NCI-H2107 (cell line): ENCODE measurements around the gene DSCAML1.
"Not testable (repeated sequence)": the region's sequence is repeated elsewhere in the genome, so short reads cannot be mapped to it uniquely, and the experiment has no call there.

Experiments
- DNase-seq: peaks from one replicate; lab custom pipeline; 2025; lab: John Stamatoyannopoulos, UW

DSCAML1 gene

DNA sequence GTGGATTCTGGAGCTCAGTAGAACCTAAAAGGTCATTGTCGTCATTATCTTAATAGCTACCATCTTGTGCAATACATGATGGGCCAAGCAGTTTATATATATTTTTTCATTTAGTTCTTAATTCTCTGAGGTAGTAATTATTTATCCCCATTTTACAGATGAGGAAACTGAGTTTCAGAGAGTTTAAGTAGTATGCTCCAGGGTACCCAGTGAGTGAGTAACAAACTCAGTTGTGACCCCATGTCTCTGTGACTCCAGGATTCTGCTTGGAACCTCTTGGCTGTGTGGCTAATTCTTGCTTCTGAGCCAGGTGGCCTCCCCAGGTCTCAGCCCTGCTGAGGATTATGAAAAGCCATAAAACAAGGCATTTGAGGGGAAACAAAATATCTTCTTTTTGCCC, 386.8 kb downstream of the DSCAML1 start:
- no peak for DNase-seq

GRCh38 chr11:117409511-117409910, 387.5 kb downstream of the DSCAML1 start:
- no peak for DNase-seq

- no peak for DNase-seq
Measured at GRCh38 chr11:117408356-117408755, 388.7 kb downstream of the DSCAML1 start.

DNA sequence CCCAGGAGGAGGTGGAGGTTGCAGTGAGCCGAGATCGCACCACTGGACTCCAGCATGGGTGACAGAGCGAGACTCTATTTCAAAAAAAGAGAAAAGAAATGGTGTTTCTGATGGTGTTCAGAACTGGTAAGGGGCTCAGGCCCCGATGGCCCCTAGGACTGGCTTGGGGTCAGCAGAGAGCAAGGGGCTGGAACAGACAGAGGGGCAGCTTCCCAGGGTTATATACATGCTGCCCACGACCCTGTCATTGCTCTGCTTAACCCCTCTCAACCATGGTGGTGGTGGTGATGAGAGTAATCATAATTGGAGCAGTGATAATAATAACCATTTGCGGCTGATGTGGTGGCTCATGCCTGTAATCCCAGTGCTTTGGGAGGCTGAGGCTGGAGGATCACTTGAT, 390.0 kb downstream of the DSCAML1 start:
- no peak for DNase-seq

DNA sequence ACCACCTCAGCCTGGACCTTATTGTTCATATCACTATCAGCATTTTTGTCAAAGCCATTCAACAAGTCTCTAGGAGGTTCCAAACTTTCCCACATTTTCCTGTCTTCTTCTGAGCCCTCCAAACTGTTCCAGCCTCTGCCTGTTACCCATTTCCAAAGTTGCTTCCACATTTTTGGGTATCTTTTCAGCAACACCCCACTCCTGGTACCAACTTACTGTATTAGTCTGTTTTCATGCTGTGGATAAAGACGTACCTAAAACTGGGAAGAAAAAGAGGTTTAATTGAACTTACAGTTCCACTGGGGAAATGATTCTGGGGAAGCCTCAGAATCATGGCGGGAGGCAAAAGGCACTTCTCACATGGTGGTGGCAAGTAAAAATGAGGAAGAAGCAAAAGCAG, 391.1 kb downstream of the DSCAML1 start:
- not testable (repeated sequence) for DNase-seq

GRCh38 chr11:117399100-117399840, 397.7 kb downstream of the DSCAML1 start:
- DNase-seq: not testable (repeated sequence)

- DNase-seq: not testable (repeated sequence)
Measured at GRCh38 chr11:117398618-117399017, 398.4 kb downstream of the DSCAML1 start.

- no peak for DNase-seq
Measured at GRCh38 chr11:117396970-117397369, 400.0 kb downstream of the DSCAML1 start.

DNA sequence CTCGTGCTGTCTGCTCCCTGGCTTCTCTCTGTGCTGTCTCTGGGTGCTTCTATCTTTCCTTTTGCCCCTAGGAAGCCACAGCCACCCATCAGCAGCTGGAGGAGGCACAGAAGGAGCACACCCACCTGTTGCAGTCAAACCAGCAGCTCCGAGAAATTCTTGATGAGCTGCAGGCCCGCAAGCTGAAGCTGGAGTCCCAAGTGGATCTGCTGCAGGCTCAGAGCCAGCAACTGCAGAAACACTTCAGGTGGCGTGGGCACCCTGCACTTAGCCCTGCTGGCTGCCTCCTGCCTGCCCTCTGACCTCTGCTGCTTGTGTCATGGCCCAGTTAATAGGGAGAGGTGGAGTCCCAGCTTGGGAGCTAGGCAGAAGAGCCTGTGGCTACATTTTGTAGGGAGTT, 401.5 kb downstream of the DSCAML1 start:
- DNase-seq: no peak

DNA sequence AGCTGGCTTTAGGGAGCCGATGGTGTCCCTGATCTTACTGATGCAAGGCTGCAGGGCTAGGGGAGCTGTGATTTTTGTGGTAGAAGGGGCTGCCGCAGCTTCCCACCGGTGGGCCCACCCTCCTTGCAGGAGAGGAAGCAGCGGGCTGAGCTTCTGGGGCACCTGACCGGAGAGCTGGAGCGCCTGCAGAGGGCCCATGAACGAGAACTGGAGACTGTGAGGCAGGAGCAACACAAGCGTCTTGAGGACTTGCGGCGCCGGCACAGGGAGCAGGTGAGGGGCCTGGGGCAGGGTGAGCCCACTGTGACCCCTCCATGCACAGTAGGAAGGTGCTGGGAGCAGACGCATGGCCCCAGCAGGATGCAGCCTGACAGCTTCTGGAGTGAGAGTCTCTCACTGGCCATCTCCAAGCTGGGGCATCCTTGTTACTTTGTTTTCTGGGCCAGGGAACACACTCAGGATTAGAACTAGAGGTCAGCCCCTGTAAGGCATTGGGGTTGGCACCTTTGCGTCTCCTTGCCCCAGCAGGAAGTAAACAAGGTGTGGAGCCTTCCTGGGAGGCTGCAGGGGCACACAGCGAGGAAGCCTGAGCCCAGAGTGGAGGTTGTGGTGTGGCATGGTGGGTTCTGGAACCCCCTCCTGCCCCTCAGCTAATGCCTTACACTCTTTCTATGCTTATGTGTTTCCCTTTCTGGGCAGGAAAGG, 402.6 kb downstream of the DSCAML1 start:
- DNase-seq: no peak

DNA sequence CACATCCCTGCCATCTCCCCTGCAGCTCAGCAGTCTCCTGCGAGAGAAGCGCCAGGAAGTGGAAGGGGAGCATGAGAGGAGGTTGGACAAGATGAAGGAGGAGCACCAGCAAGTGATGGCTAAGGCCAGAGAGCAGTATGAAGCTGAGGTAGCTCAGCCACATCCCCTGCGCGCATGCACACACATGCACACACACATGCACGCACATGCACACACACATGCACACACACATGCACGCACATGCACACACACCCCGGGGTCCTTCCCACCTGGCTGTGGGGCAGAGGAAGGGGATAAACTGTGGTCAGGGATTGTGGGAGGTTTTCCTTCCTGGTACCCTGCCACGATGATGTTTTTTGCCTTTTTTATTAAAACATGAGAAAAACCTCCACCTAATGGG, 404.0 kb downstream of the DSCAML1 start:
- no peak for DNase-seq

- no peak for DNase-seq
Measured at GRCh38 chr11:117392001-117392690, 404.9 kb downstream of the DSCAML1 start.

DNA sequence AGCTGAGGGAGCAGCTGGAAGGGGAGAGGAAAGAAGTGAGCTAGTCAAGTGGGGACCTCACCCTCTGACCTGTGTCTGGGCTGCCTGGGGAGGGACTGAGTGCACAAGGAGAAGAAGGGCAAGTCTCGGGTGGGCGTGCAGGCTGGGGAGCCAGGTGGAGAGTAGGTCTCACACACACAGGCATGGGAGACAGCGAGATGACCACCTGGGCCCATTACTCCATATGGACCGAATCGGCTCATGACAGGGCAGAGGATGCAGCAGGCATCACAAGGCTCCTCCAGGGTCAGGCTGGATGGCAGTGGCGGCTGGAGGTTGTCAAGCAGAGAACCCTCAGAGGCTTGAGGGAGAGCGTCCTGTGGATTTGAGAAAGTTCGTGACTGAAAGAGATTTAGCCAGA, 405.8 kb downstream of the DSCAML1 start:
- no peak for DNase-seq

DNA sequence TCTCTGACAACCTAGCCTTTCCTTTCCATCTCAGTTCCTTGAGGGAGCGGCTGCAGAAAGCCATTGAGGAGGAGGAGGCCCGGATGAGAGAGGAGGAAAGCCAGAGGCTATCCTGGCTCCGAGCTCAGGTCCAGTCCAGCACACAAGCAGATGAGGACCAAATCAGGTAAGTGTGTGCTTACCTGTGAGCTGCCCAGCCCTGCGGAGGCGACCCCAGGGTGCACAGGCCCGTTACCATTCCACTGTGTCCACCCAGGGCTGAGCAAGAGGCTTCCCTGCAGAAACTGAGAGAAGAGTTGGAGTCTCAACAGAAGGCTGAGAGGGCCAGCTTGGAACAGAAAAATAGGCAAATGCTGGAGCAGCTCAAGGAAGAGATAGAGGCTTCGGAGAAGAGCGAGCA, 406.3 kb downstream of the DSCAML1 start:
- no peak for DNase-seq

DNA sequence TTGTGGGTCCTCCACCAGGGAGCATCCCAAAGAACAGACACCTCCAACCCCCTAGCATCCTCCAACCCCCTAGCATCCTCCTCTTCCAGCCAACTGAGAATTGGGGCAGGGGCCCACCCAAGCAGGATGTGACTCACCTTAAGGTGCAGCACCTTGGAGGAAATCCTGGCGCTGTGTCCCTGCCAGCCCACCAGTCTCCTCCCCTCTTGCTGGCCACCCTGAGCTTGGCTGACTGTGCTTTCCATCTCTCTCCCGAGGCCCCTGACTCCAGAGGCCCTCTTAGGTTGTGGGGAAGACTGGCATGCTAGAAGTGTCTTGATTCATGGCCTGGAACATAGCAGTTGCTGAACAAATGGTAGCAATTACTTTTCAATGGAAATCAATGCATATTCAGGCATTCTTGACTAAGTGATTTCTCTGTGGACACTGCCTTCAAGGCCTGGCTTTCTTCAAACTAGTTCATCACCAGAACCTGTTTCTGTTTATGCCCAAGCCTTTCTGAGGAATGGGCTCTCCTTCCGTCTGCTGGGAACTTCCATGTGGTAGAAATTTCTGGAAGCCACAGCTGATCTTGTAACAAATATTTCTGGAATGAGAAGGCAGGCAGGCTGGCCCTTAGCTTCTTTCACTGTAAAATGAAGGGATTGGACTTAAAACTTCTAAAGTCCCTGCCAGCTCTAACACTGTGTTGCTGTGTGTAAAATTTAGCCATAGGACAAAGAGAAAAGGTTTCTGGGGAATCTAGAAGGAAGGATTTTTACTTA, 408.8 kb downstream of the DSCAML1 start:
- no peak for DNase-seq

DNA sequence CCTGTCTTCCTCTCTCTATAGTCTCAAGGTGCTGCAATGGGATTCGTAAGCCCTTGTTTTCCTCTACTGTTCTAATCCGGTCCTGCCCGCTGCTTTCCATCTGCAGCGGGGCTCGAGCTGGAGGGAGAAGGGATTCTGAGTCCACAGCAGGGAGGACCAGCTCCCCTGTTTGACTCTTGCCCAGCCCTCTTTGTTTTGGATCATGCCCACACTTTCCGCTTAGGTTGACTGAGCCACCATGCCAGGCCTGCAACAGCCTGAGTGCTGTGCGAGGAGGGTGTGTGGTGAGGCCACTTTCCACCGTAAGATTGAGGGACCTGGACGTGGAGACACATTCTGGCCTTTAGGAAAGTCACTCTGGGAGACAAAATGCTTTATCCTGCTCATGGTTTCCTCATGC, 411.1 kb downstream of the DSCAML1 start:
- no peak for DNase-seq

DNA sequence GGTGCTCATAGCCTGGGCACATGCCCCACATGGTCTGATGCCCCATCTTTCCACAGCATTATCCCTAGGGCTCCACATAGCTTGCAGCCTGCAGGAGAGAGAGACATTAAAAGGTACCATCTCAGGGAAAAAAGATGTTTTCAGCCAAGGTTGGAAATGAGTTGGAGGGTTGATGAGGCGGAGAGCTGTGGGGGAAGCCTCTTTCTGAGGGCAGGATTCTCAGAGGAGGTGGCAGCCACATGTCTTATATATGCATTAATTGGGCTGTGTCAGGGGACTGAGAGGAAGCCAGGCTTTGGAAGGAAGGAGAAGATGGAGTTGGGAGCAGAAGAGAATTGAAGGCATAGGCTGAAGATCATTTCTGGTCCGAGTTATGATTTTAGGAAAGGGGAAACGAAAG, 411.5 kb downstream of the DSCAML1 start:
- DNase-seq: no peak

- no peak for DNase-seq
Measured at GRCh38 chr11:117384045-117384444, 413.0 kb downstream of the DSCAML1 start.

DNA sequence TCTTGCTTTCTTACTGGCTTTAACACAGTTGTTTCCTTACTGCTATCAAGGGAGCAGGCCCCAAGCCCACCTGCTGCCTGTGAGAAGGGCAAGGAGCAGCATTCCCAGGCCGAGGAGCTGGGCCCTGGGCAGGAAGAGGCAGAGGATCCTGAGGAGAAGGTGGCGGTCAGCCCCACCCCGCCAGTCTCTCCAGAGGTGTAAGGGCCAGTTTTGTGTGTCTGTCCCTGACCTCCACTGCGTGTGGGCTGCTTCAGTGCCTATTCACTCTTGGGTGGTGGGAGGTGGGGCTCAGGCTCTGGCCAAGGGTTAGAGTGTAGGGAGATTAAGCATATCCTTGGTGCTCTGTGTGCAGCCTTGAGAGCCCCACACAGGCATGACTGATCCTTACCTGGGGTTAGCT, 414.3 kb downstream of the DSCAML1 start:
- no peak for DNase-seq

GRCh38 chr11:117381481-117382387, 415.3 kb downstream of the DSCAML1 start:
- no peak for DNase-seq

- no peak for DNase-seq
Measured at GRCh38 chr11:117380676-117381075, 416.3 kb downstream of the DSCAML1 start.
